GM08714 (cell line): ENCODE results near the gene DNMBP.
"Not testable (repeated sequence)": the region's sequence is repeated elsewhere in the genome, so short reads cannot be mapped to it uniquely, and the experiment has no call there.

Source experiments
- H3K4me3 ChIP-seq: fragments of 200-500 bp; sonication (Bioruptor generic); 2 replicates; pipeline ENCODE4 v1.5.1; 2014; ENCODE audit warnings: mild to moderate bottlenecking, low read length, inconsistent platforms
- ZNF274 ChIP-seq: IDR thresholded peaks from 2 replicates; pipeline ENCODE4 v1.6.1; 2012; ENCODE audit warnings: mild to moderate bottlenecking, low read depth, low read length

Gene DNMBP

GRCh38 chr10:100006243-100006886 is 3.4 kb downstream of the DNMBP start:
- TF ChIP-seq ZNF274, result no peak
- no peak overlapping the region; the same call in none of the 2 replicates for H3K4me3 ChIP-seq

GRCh38 chr10:100004805-100005510 is 4.8 kb downstream of the DNMBP start:
- H3K4me3 ChIP-seq, result no peak overlapping the region
- TF ChIP-seq ZNF274, result no peak

- TF ChIP-seq ZNF274, result no peak
- no peak overlapping the region for H3K4me3 ChIP-seq
Observed at GRCh38 chr10:100000109-100000644, 9.6 kb downstream of the DNMBP start.

GRCh38 chr10:99999319-100000108 is 10.2 kb downstream of the DNMBP start:
- H3K4me3 ChIP-seq, result no peak overlapping the region
- no peak for TF ChIP-seq ZNF274

- no peak for TF ChIP-seq ZNF274
Observed at GRCh38 chr10:99998889-99999288, 10.9 kb downstream of the DNMBP start.

GRCh38 chr10:99996671-99997648 is 12.8 kb downstream of the DNMBP start:
- no peak for TF ChIP-seq ZNF274

More at GRCh38 chr10:99998889-99999288, 10.9 kb downstream of the DNMBP start:
- H3K4me3 ChIP-seq, result no peak overlapping the region

GRCh38 chr10:99995713-99996112 is 14.0 kb downstream of the DNMBP start:
- H3K4me3 ChIP-seq, result no peak overlapping the region
- TF ChIP-seq ZNF274, result no peak

More at GRCh38 chr10:99996671-99997648, 12.8 kb downstream of the DNMBP start:
- H3K4me3 ChIP-seq, result no peak overlapping the region

GRCh38 chr10:99995269-99995668 is 14.5 kb downstream of the DNMBP start:
- TF ChIP-seq ZNF274, result no peak
- no peak overlapping the region for H3K4me3 ChIP-seq

GRCh38 chr10:99994801-99995200 is 14.9 kb downstream of the DNMBP start:
- no peak for TF ChIP-seq ZNF274
- H3K4me3 ChIP-seq, result no peak overlapping the region

- peak overlapping the region; percentile 38 for H3K4me3 ChIP-seq
- no peak for TF ChIP-seq ZNF274
Observed at GRCh38 chr10:99993701-99994689, 15.8 kb downstream of the DNMBP start.

- not testable (repeated sequence) for H3K4me3 ChIP-seq
Observed at GRCh38 chr10:99985637-99986036, 24.1 kb downstream of the DNMBP start.
